Measurements from ENCODE around the gene CRYM. TPM values are rescaled to one million over a fixed set of nuclear protein-coding genes. Genes with fewer than 3 reads are reported as not detected.

The CRYM gene
- total RNA-seq, result not detected in 2 replicates
- not detected in 2 replicates for polyA plus RNA-seq
- polyA plus RNA-seq (2011; cell fraction: cytosol; rRNA removed), result not detected in 2 replicates
- polyA plus RNA-seq (2011; cell fraction: nucleus; rRNA removed), result not detected in 2 replicates
- not detected in 2 replicates for polyA plus RNA-seq (2012)
- not detected in 2 replicates for polyA minus RNA-seq
- polyA minus RNA-seq (2011; cell fraction: cytosol; rRNA and poly(A)+ RNA removed), result not detected
- not detected in 2 replicates for polyA minus RNA-seq (2011; cell fraction: nucleus; rRNA and poly(A)+ RNA removed)
- Bru-seq, nascent RNA, result percentile 6 among the genes with signal in this experiment
- BruChase-seq, experiment 1, labeled RNA remaining after a 6-hour chase, result percentile 9 among the genes with signal in this experiment
- BruChase-seq, experiment 2, labeled RNA remaining after a 2-hour chase, result percentile 5 among the genes with signal in this experiment
- long read RNA-seq, result 0 reads

- H3K27me3 ChIP-seq (ENCODE audit: control insufficient read depth in 2 of 2, insufficient read depth in 2 of 2, low read length in 2 of 2), result peaks cover 25 to 36% of the 10 kb centered on the region in 2 experiments
Observed at GRCh38 chr16:21277927-21278706, at the start of gene CRYM. Gene CRYM (minus strand): TSS chr16:21278290. CDS start chr16:21278251, 39 bp downstream.

More at GRCh38 chr16:21277927-21278706, at the start of gene CRYM:
- no peaks in the 10 kb centered on the region for H3K9me3 ChIP-seq (replicated peaks; ENCODE audit: control insufficient read depth, insufficient read depth, low read length)
- no peak within 1 kb of the TSS for H3K4me2 ChIP-seq (ENCODE audit: insufficient read depth, low read length)
- TF ChIP-seq CTCF (IDR thresholded peaks at IDR 0.05; ENCODE audit: extremely low read depth in 1 of 2, insufficient read depth in 1 of 2, low read depth in 1 of 2, low read length in 2 of 2), result peak; percentile 57 to 86
- TF ChIP-seq JUN (IDR thresholded peaks at IDR 0.05; ENCODE audit: borderline replicate concordance, insufficient read depth, insufficient read length, low read depth), result no peak
- H2AFZ ChIP-seq (ENCODE audit: low read depth, low read length), result peak within 1 kb of the TSS; percentile 75
- H4K20me1 ChIP-seq (replicated peaks; ENCODE audit: control insufficient read depth, extremely low read depth, insufficient read depth, low read length), result no peaks in the 10 kb centered on the region
- peak within 1 kb of the TSS in 1 of 3 experiments; percentile 19 for H3K4me3 ChIP-seq (replicated peaks in 1 of 3; ENCODE audit: insufficient read depth in 1 of 3, low read depth in 1 of 3, low read length in 3 of 3)
- CTCF ChIA-PET, result interaction anchor here (1.2 to 3.4 kb wide), 4 partner anchors 17 to 121 kb away, joined by 3 to 19 read pairs (median 8); no protein-coding TSS in a partner anchor
- DNase-seq (ENCODE audit: low read depth, low spot score) (peak; percentile 36), FAIRE-seq (peak; percentile 24)
- H3K27ac ChIP-seq (ENCODE audit: insufficient read depth, low read depth, low read length), result no peak within 1 kb of the TSS
- no peaks in the 10 kb centered on the region for H3K79me2 ChIP-seq (ENCODE audit: control insufficient read depth, insufficient read depth, low read length)
- H3K9ac ChIP-seq (replicated peaks; ENCODE audit: extremely low read depth, insufficient read depth, low read length), result no peak within 1 kb of the TSS
- no peaks in the 10 kb centered on the region for H3K36me3 ChIP-seq (ENCODE audit: control insufficient read depth in 2 of 2, extremely low read depth in 1 of 2, insufficient read depth in 2 of 2, low read length in 2 of 2)
- BruUV-seq (replicated peaks), result no TSS peak
- dilution Hi-C loops (cut with MboI; ENCODE audit: extremely low pct_ligation_motif_present, low sequenced_read_pairs) (no loop called here), intact Hi-C loops (cut with micrococcal nuclease) (loop anchor here (1.0 to 5.0 kb wide), 3 partner anchors 90 to 426 kb away; no protein-coding TSS in a partner anchor)
- peaks cover 2% of the 10 kb centered on the region for H3K4me1 ChIP-seq (ENCODE audit: control insufficient read depth, extremely low read depth, insufficient read depth, low read length)
- H3K9me1 ChIP-seq (replicated peaks; ENCODE audit: control insufficient read depth, extremely low read depth, insufficient read depth, low read length), result no peaks in the 10 kb centered on the region
- POLR2A ChIA-PET, result no interaction called here

Measured in endothelial cell of umbilical vein (primary cell).